ENCODE measurements around the gene KRTAP5-6.
"Not testable (repeated sequence)": the region's sequence is repeated elsewhere in the genome, so short reads cannot be mapped to it uniquely, and the experiment has no call there.

The KRTAP5-6 gene

GRCh38 chr11:1661454-1662269, 35.3 kb upstream of the KRTAP5-6 start:
- not testable (repeated sequence) for DNase-seq

- not testable (repeated sequence) for DNase-seq
These were observed 34.2 kb upstream of the KRTAP5-6 start for GRCh38 chr11:1662699-1663283.

DNA sequence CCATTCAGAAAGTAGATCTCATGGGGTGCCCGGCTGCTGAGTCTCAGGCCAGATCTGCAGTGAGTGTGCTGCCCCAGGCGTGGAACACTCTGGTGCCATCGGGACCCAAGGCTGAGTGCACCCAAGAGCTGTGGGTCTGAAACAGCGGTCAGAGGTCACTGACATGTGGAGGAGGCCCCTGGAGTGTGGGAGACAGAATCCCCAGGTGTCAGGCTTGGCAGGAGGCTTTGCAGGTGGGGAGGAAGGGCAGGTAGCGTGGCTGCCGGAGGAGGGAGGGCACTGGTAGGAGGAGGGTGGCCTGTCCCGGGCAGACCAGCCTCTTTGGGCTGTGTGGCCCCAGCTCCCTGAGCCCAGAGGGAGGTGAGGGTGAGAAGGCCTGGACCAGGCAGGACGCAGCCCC, 31.7 kb upstream of the KRTAP5-6 start:
- no peak for DNase-seq

- no peak for DNase-seq
These were observed 29.7 kb upstream of the KRTAP5-6 start for GRCh38 chr11:1667121-1667850.

DNA sequence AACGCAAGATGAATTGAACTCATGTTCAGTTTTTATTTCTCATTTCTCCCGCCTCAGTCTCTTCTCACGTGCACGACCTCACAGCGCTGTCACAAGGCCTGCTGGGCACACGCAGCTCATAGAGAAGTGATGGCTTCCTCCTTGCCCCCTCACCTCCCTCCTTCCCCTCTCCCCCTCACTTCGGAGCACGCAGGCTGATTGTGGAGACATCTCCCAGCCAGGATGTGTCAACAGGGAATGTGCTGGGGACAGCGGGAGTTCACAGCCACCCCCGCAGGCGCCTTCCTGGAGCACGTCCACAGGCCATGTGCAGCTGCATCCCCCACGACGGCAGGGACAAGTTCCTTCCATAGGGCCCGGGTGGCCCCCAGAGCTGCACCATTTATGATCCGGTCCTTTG, 29.1 kb upstream of the KRTAP5-6 start:
- DNase-seq, result no peak

- no peak for DNase-seq
These were observed 28.0 kb upstream of the KRTAP5-6 start for GRCh38 chr11:1668911-1669473.

- DNase-seq, result no peak
These were observed 27.3 kb upstream of the KRTAP5-6 start for GRCh38 chr11:1669546-1670218.

GRCh38 chr11:1670457-1670856, 26.5 kb upstream of the KRTAP5-6 start:
- DNase-seq, result not testable (repeated sequence)

- DNase-seq, result no peak
These were observed 26.1 kb upstream of the KRTAP5-6 start for GRCh38 chr11:1670905-1671371.

DNA sequence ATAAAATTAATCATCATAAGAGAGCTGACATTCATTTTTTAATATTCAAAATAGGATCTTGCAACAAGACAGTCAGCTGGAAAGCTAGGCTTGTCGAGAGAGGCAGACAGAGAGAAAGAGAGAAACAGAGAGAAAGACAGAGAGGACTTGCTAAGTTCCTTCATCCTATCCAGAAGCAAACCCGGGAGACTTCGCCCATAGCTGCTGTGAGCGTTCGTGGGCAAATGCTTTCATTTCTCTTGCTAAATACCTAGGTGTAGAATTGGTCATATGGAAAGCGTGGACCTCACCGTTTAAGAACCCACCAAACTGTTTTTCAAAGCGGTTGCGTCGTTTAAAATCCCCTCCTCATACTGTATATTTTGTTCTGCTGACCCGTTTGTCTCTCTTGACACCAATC, 25.3 kb upstream of the KRTAP5-6 start:
- DNase-seq, result no peak

DNA sequence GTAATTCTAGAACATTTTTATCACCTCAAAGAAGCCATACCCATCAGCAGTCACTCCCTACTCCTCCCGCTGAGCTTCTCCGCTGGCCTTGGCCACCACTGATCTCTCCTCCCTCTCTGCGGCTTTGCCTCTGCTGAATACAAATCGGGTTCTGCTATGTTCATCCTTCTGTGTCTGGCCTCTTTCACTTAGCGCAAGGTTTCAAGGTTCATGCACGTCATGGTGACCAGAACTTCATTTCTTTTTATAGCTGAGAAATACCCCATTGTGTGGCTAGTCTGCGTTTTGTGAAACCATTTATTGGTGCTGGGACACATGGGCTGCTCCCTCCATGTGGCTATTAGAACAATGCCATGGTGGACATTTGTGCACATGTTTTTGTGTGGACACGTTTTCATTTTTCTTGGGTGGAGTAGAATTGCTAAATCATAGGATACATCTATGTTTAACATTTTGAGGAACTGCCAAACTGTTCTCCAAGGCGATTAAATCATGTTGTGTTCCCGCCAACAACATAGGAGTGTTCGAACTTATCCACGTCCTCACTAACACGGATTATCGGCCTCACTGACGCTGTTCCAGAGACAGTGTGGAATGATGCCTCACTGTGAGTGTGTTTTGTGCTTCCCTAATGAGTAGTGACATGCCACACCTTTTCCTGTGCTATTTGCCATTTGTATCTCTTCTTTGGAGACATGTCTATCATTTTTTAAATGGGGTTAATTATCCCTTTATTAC, 24.2 kb upstream of the KRTAP5-6 start:
- DNase-seq, result no peak

- no peak for DNase-seq
These were observed 23.4 kb upstream of the KRTAP5-6 start for GRCh38 chr11:1673446-1674172.

GRCh38 chr11:1674173-1675131, 22.5 kb upstream of the KRTAP5-6 start:
- no peak for DNase-seq

DNA sequence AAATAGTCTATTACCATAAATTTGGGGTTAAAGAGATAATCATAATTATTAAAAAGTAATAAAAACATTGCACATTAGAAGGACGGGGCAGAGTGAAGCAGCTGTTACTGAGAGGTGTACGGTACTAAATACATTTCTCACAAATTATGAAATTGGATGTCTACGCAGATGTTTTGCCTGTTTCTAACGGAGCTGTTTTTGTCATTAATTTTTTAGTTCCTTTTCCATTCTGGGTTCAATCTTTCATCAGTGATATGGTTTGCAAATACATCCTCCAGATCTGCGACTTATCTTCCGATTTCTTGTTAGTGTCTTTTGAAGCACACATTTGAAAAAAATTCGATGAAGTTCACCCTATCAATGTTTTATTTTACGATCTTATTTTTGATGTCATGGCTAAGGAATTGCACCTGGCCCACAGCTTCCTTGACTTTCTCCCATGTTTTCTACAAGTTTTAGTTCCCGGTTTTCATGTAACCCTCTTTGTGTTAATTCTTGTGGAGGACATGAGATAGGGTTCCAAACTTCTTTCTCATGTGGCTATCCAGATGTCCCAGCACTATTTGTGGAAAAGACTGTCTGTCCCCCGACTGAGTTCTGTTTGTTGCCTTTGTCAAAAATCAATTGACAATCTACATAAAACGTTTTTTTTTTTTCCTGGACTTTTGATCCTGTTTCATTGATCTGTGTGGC, 21.3 kb upstream of the KRTAP5-6 start:
- no peak for DNase-seq

- DNase-seq, result no peak
These were observed 20.7 kb upstream of the KRTAP5-6 start for GRCh38 chr11:1676229-1676740.

GRCh38 chr11:1679881-1680280, 17.1 kb upstream of the KRTAP5-6 start:
- DNase-seq, result no peak

DNA sequence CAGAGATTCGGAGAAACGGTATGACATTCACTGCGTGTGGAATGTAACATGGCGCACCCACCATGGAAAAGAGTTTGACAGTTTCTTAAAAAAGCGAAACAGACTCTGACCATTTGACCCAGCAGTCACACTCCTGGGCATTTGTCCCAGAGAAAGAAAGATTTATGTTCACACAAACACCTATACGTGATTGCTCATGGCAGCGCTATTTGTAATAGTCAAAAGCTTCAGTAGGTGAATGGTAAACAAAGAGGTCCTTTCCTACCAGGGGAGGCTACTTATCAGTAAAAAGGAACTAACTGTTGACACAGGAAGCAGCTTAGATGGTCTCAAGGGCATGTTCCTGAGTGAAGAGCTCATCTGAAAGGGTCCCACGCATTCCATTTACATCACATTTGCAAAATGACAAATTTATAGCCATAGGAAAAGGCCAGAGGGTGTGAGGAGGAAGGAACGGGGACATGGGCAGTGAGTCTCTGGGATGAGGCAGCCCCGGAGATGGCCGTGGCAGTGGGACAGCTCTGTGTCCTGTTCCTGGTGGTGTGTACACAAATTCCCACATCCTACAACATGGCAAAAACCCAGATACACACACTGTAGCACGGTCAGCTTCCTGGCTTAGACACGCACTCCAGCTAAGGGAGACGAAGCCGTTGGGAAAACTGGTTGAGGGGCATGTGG, 14.6 kb upstream of the KRTAP5-6 start:
- no peak for DNase-seq

DNA sequence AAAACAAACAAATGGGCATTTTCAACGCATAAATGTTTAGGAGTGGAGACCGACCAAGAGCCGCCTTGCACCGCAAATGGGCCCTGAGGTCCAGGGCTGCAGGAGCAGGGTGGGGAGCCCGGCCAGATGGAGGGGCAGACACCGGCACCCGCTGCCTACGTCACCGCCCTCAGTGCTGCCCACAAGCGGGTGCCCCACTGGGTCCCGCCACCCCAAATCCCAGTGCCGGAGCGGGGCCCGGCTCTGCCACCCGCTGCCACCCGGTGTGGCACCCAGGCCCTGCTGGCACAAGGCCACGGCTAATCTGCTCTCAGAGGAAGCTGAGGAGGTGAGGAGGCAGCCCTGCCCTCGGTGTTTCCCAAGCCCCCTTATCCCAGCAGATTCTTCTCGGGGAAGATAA, 13.8 kb upstream of the KRTAP5-6 start:
- not testable (repeated sequence) for DNase-seq

All from retina (tissue), 1 donor.